Epithelial cell of esophagus (primary cell): ENCODE data around the gene SLC35E2B.
"Not testable (repeated sequence)": the region's sequence is repeated elsewhere in the genome, so short reads cannot be mapped to it uniquely, and the experiment has no call there.

Experiments used
- DNase-seq: peaks from one replicate; pipeline ENCODE4 v3.0.0; 2010; ENCODE audit warnings: low read depth
- H3K4me3 ChIP-seq: 2 replicates; pipeline ENCODE4 v1.5.1; 2011; ENCODE audit warnings: mild to moderate bottlenecking, low read length, control low read depth
- TF ChIP-seq, protein P1 (sequence below): IDR thresholded peaks from 2 replicates; pipeline ENCODE4 v1.5.1; 2011; ENCODE audit warnings: low read depth, mild to moderate bottlenecking, low read length, control low read depth, inconsistent platforms; ENCODE audit not compliant: insufficient read depth; ENCODE audit errors: missing control alignments

SLC35E2B gene

GRCh38 chr1:1692714-1693647 lies at the start of gene SLC35E2B:
TSS of gene SLC35E2B (minus strand) at chr1:1692795. CDS start at chr1:1676699, 16,096 bp downstream.
- peak within 1 kb of the TSS; percentile 51 for H3K4me3 ChIP-seq
- DNase-seq: peak; percentile 95

DNA sequence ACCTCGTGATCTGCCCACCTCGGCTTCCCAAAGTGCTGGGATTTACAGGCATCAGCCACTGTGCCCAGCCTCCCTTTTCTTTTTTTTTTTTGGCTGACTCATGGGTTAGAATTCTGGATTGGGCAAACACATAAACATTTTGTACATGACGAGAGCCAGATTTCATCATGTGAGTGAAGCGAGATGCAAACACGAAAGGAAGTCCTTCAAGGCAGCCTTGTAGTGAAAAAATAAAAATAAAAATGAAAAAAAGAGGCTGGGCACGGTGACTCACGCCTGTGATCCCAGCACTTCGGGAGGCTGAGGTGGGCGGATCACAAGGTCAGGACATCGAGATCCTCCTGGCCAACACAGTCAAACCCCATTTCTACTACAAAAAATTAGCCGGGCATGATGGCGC lies 48.4 kb upstream of the SLC35E2B start:
- peak; percentile 95 for DNase-seq
- not testable (repeated sequence) for H3K4me3 ChIP-seq

- not testable (repeated sequence) for H3K4me3 ChIP-seq, DNase-seq
Measured at GRCh38 chr1:1738799-1739337, 46.3 kb upstream of the SLC35E2B start.

- not testable (repeated sequence) for H3K4me3 ChIP-seq, DNase-seq
Measured at GRCh38 chr1:1737675-1738590, 45.3 kb upstream of the SLC35E2B start.

DNA sequence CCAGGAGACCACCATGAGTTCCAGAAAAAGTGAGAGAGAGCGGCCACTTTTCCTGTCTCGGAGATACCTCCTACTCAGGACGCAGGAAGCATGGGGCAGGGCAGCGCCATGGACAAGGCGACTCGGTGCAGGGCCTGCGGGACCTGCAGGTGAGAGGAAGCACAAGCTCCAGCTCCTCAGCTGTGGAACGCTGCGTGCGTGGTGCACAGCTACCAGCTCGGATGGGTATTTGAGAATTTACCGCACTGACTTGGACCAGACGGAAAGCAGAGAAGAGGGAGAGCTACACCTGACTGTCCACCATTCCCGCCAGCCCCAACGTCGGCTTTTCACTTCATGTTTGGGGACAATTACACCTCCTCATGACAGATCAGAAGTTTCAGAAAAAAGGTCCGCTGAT lies 39.8 kb upstream of the SLC35E2B start:
- no peak for DNase-seq
- TF ChIP-seq, protein P1, sequence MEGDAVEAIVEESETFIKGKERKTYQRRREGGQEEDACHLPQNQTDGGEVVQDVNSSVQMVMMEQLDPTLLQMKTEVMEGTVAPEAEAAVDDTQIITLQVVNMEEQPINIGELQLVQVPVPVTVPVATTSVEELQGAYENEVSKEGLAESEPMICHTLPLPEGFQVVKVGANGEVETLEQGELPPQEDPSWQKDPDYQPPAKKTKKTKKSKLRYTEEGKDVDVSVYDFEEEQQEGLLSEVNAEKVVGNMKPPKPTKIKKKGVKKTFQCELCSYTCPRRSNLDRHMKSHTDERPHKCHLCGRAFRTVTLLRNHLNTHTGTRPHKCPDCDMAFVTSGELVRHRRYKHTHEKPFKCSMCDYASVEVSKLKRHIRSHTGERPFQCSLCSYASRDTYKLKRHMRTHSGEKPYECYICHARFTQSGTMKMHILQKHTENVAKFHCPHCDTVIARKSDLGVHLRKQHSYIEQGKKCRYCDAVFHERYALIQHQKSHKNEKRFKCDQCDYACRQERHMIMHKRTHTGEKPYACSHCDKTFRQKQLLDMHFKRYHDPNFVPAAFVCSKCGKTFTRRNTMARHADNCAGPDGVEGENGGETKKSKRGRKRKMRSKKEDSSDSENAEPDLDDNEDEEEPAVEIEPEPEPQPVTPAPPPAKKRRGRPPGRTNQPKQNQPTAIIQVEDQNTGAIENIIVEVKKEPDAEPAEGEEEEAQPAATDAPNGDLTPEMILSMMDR: no peak
- H3K4me3 ChIP-seq: no peak overlapping the region

- no peak overlapping the region for H3K4me3 ChIP-seq
- TF ChIP-seq, protein P1: no peak
- no peak for DNase-seq
Measured at GRCh38 chr1:1730870-1731269, 38.3 kb upstream of the SLC35E2B start.

DNA sequence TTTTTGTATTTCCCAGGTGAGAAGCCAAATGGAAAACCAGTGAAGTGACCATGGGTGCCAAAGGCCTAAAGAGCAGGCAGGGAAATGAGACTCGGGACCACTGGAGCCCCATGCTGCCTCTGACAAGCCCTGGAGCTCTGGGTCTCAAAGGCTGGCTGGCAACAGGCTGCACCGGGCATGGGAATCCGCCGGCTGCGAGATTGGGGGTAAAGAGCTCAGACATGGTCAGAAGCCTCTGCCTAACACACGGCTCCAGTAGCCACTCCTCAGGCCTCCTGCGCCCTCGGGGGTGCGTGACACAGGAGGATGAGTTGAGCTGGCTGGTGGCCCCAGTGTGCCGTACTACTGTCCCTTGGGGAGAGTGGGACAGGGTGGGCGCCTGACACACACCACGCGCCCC lies 37.6 kb upstream of the SLC35E2B start:
- not testable (repeated sequence) for DNase-seq, H3K4me3 ChIP-seq

DNA sequence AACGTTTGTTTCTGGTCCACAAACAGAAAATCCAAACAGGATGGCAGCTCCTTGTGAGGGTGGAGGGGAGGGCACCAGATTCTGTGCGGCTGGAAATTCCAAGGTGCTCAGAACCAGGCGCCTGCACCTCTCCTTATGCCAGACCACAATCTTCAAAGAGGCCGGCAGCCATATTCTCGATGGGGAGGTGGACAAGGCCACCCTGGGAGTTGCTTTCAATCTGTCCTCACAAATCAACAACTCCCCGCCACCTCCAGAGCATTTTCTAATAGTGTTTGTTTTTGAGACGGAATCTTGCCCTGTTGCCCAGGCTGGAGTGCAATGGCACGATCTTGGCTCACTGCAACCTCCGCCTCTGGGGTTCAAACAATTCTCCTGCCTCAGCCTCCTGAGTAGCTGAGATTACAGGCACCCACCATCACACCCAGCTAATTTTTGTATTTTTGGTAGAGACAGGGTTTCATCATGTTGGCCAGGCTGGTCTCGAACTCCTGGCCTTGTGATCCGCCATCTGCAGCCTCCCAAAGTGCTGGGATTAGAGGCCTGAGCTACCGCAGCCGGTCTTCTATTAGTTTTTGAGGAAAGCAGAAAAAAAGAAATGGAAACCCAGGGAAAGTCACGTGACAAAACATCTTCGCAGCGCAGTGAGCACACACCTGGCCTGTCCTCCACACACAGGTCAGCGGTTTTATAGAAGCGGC lies 36.7 kb upstream of the SLC35E2B start:
- H3K4me3 ChIP-seq, DNase-seq: not testable (repeated sequence)

DNA sequence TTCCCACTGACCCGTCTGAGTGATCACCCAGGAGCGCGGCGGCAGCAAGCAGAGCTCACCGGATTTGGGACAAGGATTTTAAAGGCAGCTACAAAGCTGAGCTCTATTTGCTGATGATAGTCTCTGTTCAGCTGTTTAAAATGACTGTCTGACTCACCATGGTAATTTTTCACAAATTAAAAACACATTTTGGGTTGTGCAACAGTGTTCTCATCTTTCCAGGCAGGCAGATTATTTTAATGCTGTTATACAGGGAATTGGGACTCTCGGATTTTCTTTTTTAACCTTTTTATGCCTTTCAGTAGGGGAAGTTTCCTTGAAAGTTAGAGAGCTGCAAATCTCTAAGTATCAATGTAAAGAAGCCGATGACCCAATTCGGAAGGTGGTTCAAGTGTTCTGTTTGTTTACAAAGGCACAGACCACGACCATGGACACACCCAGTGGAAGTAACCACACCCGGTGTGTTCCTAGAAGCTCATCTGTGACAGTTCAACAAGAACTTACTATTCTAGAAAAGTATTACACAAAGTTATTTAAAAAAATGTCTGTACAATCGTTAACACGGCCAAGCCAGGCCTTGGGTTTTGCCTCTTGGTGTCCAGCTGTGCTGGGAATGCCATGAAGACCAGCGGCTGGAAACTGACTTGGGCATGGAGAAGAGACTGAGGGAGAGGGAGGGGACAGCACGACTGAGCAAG lies 35.9 kb upstream of the SLC35E2B start:
- DNase-seq: peak; percentile 53
- H3K4me3 ChIP-seq: not testable (repeated sequence)

DNA sequence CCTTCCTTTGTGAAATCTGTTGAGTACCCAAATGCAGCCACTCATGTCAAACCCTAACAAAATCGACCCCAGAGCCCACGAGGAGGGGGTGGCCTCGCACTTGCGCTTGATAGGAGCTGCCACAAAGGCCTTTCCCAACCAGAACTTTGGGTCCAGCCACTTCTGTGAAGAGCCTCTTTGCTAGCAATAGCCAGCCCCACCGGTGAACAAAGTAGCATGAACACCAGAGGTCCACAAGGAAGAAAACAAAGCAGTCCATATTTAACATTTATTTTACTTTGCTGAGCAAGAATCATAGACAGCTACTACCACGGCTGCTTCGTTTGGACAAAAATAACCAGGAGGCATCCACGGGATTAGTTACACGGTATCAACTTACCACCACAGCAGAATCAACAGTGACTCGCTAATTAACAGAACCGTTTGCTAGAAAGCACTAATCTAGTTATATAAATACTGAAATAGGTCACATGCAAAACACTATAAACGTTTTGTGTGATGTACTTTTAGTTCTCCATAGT lies 34.6 kb upstream of the SLC35E2B start:
- not testable (repeated sequence) for DNase-seq

GRCh38 chr1:1726088-1726487 lies 33.5 kb upstream of the SLC35E2B start:
- H3K4me3 ChIP-seq, DNase-seq: not testable (repeated sequence)

More for the DNA sequence above, 34.6 kb upstream of the SLC35E2B start:
- H3K4me3 ChIP-seq: not testable (repeated sequence)
